T-helper 17 cell (primary cell): ENCODE measurements around the gene IMMP2L. TPM values are rescaled to one million over a fixed set of nuclear protein-coding genes. Genes with fewer than 3 reads are reported as not detected.
"Not testable (repeated sequence)": the region's sequence is repeated elsewhere in the genome, so short reads cannot be mapped to it uniquely, and the experiment has no call there.

Experiments used
- ATAC-seq: fragments of 150-1000 bp; cut with Tn5 transposase; 2 replicates; pipeline ENCODE4 v1.10.0; 2021; ENCODE audit warnings: mild to moderate bottlenecking, moderate library complexity
- DNase-seq, 3 donors: peaks; one replicate each; pipeline versions ENCODE4 v3.0.0 to v3.0.0-alpha.2; 2020 to 2021
- H3K9me3 ChIP-seq: one replicate; pipeline ENCODE4 v1.7.0; 2013; ENCODE audit warnings: low read length, mild to moderate bottlenecking; ENCODE audit not compliant: control insufficient read depth, poor library complexity, severe bottlenecking
- H3K27ac Mint-ChIP-seq: one replicate; pipeline ENCODE4 v1.8.0; 2022; ENCODE audit warnings: mild to moderate bottlenecking, moderate library complexity, mixed read lengths
- H3K27me3 Mint-ChIP-seq: one replicate; pipeline ENCODE4 v1.8.0; 2022; ENCODE audit warnings: mixed read lengths
- H3K36me3 Mint-ChIP-seq: one replicate; pipeline ENCODE4 v1.8.0; 2022; ENCODE audit warnings: low read depth, mixed read lengths
- H3K4me1 Mint-ChIP-seq: one replicate; pipeline ENCODE4 v1.8.0; 2022; ENCODE audit warnings: mild to moderate bottlenecking, mixed read lengths
- H3K4me3 Mint-ChIP-seq: one replicate; pipeline ENCODE4 v1.8.0; 2022; ENCODE audit warnings: mild to moderate bottlenecking, moderate library complexity, mixed read lengths
- total RNA-seq, 4 donors: library from RNA in 2 of 4; stranded (reverse) in 2 of 4; gene quantifications; one replicate each; pipeline ENCODE4 v1.2.3 and lab custom pipeline; 2022 to 2026

Gene IMMP2L
- total RNA-seq, 2 donors from 2014 or later: 17.9 to 19.9 TPM

- ATAC-seq: no peak
- DNase-seq: no peak
- H3K4me3 Mint-ChIP-seq: no peak overlapping the region
- H3K36me3 Mint-ChIP-seq: peaks cover 3% of the 10 kb centered on the region
- no peaks in the 10 kb centered on the region for H3K9me3 ChIP-seq
- peaks cover 6% of the 10 kb centered on the region for H3K4me1 Mint-ChIP-seq
- no peak overlapping the region for H3K27ac Mint-ChIP-seq
- no peaks in the 10 kb centered on the region for H3K27me3 Mint-ChIP-seq
Measured at GRCh38 chr7:111264981-111265380, 297.3 kb downstream of the IMMP2L start.

- H3K4me1 Mint-ChIP-seq: peaks cover 6% of the 10 kb centered on the region
- DNase-seq (no peak), ATAC-seq (no peak)
- no peak overlapping the region for H3K4me3 Mint-ChIP-seq
- no peak overlapping the region for H3K27ac Mint-ChIP-seq
- no peaks in the 10 kb centered on the region for H3K9me3 ChIP-seq
- H3K27me3 Mint-ChIP-seq: no peaks in the 10 kb centered on the region
- peaks cover 3% of the 10 kb centered on the region for H3K36me3 Mint-ChIP-seq
Measured at GRCh38 chr7:111264111-111264868, 298.0 kb downstream of the IMMP2L start.

- no peak for ATAC-seq
- no peak overlapping the region for H3K4me3 Mint-ChIP-seq
- peaks cover 3% of the 10 kb centered on the region for H3K36me3 Mint-ChIP-seq
- H3K4me1 Mint-ChIP-seq: peaks cover 6% of the 10 kb centered on the region
- DNase-seq: no peak
- no peaks in the 10 kb centered on the region for H3K27me3 Mint-ChIP-seq
- no peaks in the 10 kb centered on the region for H3K9me3 ChIP-seq
- H3K27ac Mint-ChIP-seq: no peak overlapping the region
Measured at GRCh38 chr7:111262293-111263116, 299.8 kb downstream of the IMMP2L start.

GRCh38 chr7:111261496-111261895, 300.8 kb downstream of the IMMP2L start:
- H3K27ac Mint-ChIP-seq: no peak overlapping the region
- no peak overlapping the region for H3K4me3 Mint-ChIP-seq
- no peaks in the 10 kb centered on the region for H3K9me3 ChIP-seq
- peaks cover 3% of the 10 kb centered on the region for H3K36me3 Mint-ChIP-seq
- DNase-seq (no peak), ATAC-seq (no peak)
- H3K4me1 Mint-ChIP-seq: peaks cover 6% of the 10 kb centered on the region
- H3K27me3 Mint-ChIP-seq: no peaks in the 10 kb centered on the region

- H3K27me3 Mint-ChIP-seq: no peaks in the 10 kb centered on the region
- ATAC-seq (no peak), DNase-seq (no peak)
- H3K36me3 Mint-ChIP-seq: peaks cover 3% of the 10 kb centered on the region
- H3K9me3 ChIP-seq: no peaks in the 10 kb centered on the region
- H3K4me3 Mint-ChIP-seq: no peak overlapping the region
- H3K27ac Mint-ChIP-seq: no peak overlapping the region
- peaks cover 4% of the 10 kb centered on the region for H3K4me1 Mint-ChIP-seq
Measured at GRCh38 chr7:111259991-111260390, 302.3 kb downstream of the IMMP2L start.

- ATAC-seq (no peak), DNase-seq (no peak)
- no peaks in the 10 kb centered on the region for H3K9me3 ChIP-seq
- no peak overlapping the region for H3K27ac Mint-ChIP-seq
- no peaks in the 10 kb centered on the region for H3K4me1 Mint-ChIP-seq
- no peaks in the 10 kb centered on the region for H3K27me3 Mint-ChIP-seq
- H3K36me3 Mint-ChIP-seq: peaks cover 2% of the 10 kb centered on the region
- no peak overlapping the region for H3K4me3 Mint-ChIP-seq
Measured at GRCh38 chr7:111256391-111256790, 305.9 kb downstream of the IMMP2L start.

- DNase-seq: no peak
- Mint-ChIP-seq H3K4me3 (no peak overlapping the region), H3K36me3 (peaks cover 3% of the 10 kb centered on the region), H3K27me3 (no peaks in the 10 kb centered on the region), H3K27ac (no peak overlapping the region), H3K4me1 (no peaks in the 10 kb centered on the region)
- ATAC-seq: no peak
- H3K9me3 ChIP-seq: no peaks in the 10 kb centered on the region
Measured at GRCh38 chr7:111255576-111255975, 306.7 kb downstream of the IMMP2L start.

GRCh38 chr7:111251365-111251764, 310.9 kb downstream of the IMMP2L start:
- DNase-seq, H3K9me3 ChIP-seq, H3K27me3 Mint-ChIP-seq, H3K4me1 Mint-ChIP-seq, H3K36me3 Mint-ChIP-seq, H3K4me3 Mint-ChIP-seq, ATAC-seq, H3K27ac Mint-ChIP-seq: not testable (repeated sequence)

- not testable (repeated sequence) for H3K4me3 Mint-ChIP-seq, H3K4me1 Mint-ChIP-seq, H3K36me3 Mint-ChIP-seq, DNase-seq, H3K27ac Mint-ChIP-seq, ATAC-seq, H3K27me3 Mint-ChIP-seq, H3K9me3 ChIP-seq
Measured at GRCh38 chr7:111249807-111250206, 312.5 kb downstream of the IMMP2L start.

GRCh38 chr7:111242141-111242755, 320.0 kb downstream of the IMMP2L start:
- peaks cover 9% of the 10 kb centered on the region for H3K4me1 Mint-ChIP-seq
- ATAC-seq (no peak), DNase-seq (no peak)
- no peak overlapping the region for H3K27ac Mint-ChIP-seq
- H3K4me3 Mint-ChIP-seq: no peak overlapping the region
- H3K9me3 ChIP-seq: no peaks in the 10 kb centered on the region
- H3K36me3 Mint-ChIP-seq: no peaks in the 10 kb centered on the region
- no peaks in the 10 kb centered on the region for H3K27me3 Mint-ChIP-seq

- DNase-seq (no peak), ATAC-seq (no peak)
- no peaks in the 10 kb centered on the region for H3K9me3 ChIP-seq
- no peaks in the 10 kb centered on the region for H3K36me3 Mint-ChIP-seq
- H3K4me3 Mint-ChIP-seq: no peak overlapping the region
- no peaks in the 10 kb centered on the region for H3K27me3 Mint-ChIP-seq
- H3K27ac Mint-ChIP-seq: no peak overlapping the region
- H3K4me1 Mint-ChIP-seq: peaks cover 9% of the 10 kb centered on the region
Measured at GRCh38 chr7:111240371-111240770, 321.9 kb downstream of the IMMP2L start.

- H3K27me3 Mint-ChIP-seq: no peaks in the 10 kb centered on the region
- peaks cover 9% of the 10 kb centered on the region for H3K4me1 Mint-ChIP-seq
Measured at GRCh38 chr7:111239437-111239836, 322.9 kb downstream of the IMMP2L start.

GRCh38 chr7:111238886-111239285, 323.4 kb downstream of the IMMP2L start:
- H3K4me3 Mint-ChIP-seq: no peak overlapping the region
- no peaks in the 10 kb centered on the region for H3K9me3 ChIP-seq
- DNase-seq (no peak), ATAC-seq (no peak)
- H3K27me3 Mint-ChIP-seq: no peaks in the 10 kb centered on the region
- H3K36me3 Mint-ChIP-seq: peaks cover 3% of the 10 kb centered on the region
- H3K4me1 Mint-ChIP-seq: peaks cover 9% of the 10 kb centered on the region
- no peak overlapping the region for H3K27ac Mint-ChIP-seq

More at GRCh38 chr7:111239437-111239836, 322.9 kb downstream of the IMMP2L start:
- no peaks in the 10 kb centered on the region for H3K9me3 ChIP-seq
- DNase-seq (no peak), ATAC-seq (no peak)
- Mint-ChIP-seq H3K4me3 (no peak overlapping the region), H3K27ac (no peak overlapping the region), H3K36me3 (peaks cover 1% of the 10 kb centered on the region)
